Measurements from ENCODE around the gene OR8J1. TPM values are rescaled to one million over a fixed set of nuclear protein-coding genes. Genes with fewer than 3 reads are reported as not detected.

OR8J1 gene
- not detected for total RNA-seq

GRCh38 chr11:56353991-56354390, at the start of gene OR8J1:
OR8J1 (plus strand) TSS chr11:56354291; CDS start chr11:56360247, 5,956 bp downstream.
- H3K27ac ChIP-seq = no peak within 1 kb of the TSS
- H3K27me3 ChIP-seq (replicated peaks; ENCODE audit: insufficient read depth) = no peaks in the 10 kb centered on the region
- TF ChIP-seq CTCF (IDR thresholded peaks at IDR 0.05) (no peak), POLR2AphosphoS5 (IDR thresholded peaks at IDR 0.05) (no peak), POLR2A (IDR thresholded peaks at IDR 0.05) (no peak)
- WGBS = 83% methylated on average over 2 of the region's 2 CpGs
- H3K36me3 ChIP-seq = no peaks in the 10 kb centered on the region
- intact Hi-C loops (cut with DNase I) = no loop called here
- H3K4me3 ChIP-seq = no peak within 1 kb of the TSS
- no peak for DNase-seq (ENCODE audit: low spot score)
- no peaks in the 10 kb centered on the region for H3K4me1 ChIP-seq (replicated peaks)
- H3K9me3 ChIP-seq = no peaks in the 10 kb centered on the region

GRCh38 chr11:56307836-56308235, 46.3 kb upstream of the OR8J1 start:
- Histone ChIP-seq H3K9me3 (no peaks in the 10 kb centered on the region), H3K27ac (no peak overlapping the region), H3K36me3 (no peaks in the 10 kb centered on the region), H3K4me1 (replicated peaks) (no peaks in the 10 kb centered on the region), H3K27me3 (replicated peaks; ENCODE audit: insufficient read depth) (no peaks in the 10 kb centered on the region), H3K4me3 (no peak overlapping the region)
- 95% methylated on average over 3 of the region's 3 CpGs for WGBS
- TF ChIP-seq POLR2A (IDR thresholded peaks at IDR 0.05) (no peak), CTCF (IDR thresholded peaks at IDR 0.05) (no peak), POLR2AphosphoS5 (IDR thresholded peaks at IDR 0.05) (no peak)
- intact Hi-C loops (cut with DNase I) = no loop called here
- no peak for DNase-seq (ENCODE audit: low spot score)

GRCh38 chr11:56314844-56315243, 39.2 kb upstream of the OR8J1 start, which contains the start of gene OR8K3:
OR8K3 (plus strand) TSS chr11:56315144; CDS start chr11:56318307, 3,163 bp downstream.
- H3K27ac ChIP-seq = no peak within 1 kb of the TSS
- H3K36me3 ChIP-seq = no peaks in the 10 kb centered on the region
- no peak for DNase-seq (ENCODE audit: low spot score)
- TF ChIP-seq CTCF (IDR thresholded peaks at IDR 0.05) (no peak), POLR2A (IDR thresholded peaks at IDR 0.05) (no peak), POLR2AphosphoS5 (IDR thresholded peaks at IDR 0.05) (no peak)
- intact Hi-C loops (cut with DNase I) = no loop called here
- H3K4me1 ChIP-seq (replicated peaks) = no peaks in the 10 kb centered on the region
- no peak within 1 kb of the TSS for H3K4me3 ChIP-seq
- no peaks in the 10 kb centered on the region for H3K27me3 ChIP-seq (replicated peaks; ENCODE audit: insufficient read depth)
- no peaks in the 10 kb centered on the region for H3K9me3 ChIP-seq

- H3K27me3 ChIP-seq (replicated peaks; ENCODE audit: insufficient read depth) = no peaks in the 10 kb centered on the region
- H3K4me1 ChIP-seq (replicated peaks) = no peaks in the 10 kb centered on the region
- WGBS = 90% methylated on average over 30 of the region's 34 CpGs
- no peak for DNase-seq (ENCODE audit: low spot score)
- no peak overlapping the region for H3K27ac ChIP-seq
- TF ChIP-seq POLR2A (IDR thresholded peaks at IDR 0.05) (no peak), POLR2AphosphoS5 (IDR thresholded peaks at IDR 0.05) (no peak), CTCF (IDR thresholded peaks at IDR 0.05) (no peak)
- no peak overlapping the region for H3K4me3 ChIP-seq
- no peaks in the 10 kb centered on the region for H3K36me3 ChIP-seq
- no peaks in the 10 kb centered on the region for H3K9me3 ChIP-seq
- intact Hi-C loops (cut with DNase I) = no loop called here
Measured at GRCh38 chr11:56331861-56332491, 22.1 kb upstream of the OR8J1 start.

- H3K4me1 ChIP-seq (replicated peaks) = no peaks in the 10 kb centered on the region
- H3K9me3 ChIP-seq = no peaks in the 10 kb centered on the region
- no peaks in the 10 kb centered on the region for H3K27me3 ChIP-seq (replicated peaks; ENCODE audit: insufficient read depth)
- TF ChIP-seq CTCF (IDR thresholded peaks at IDR 0.05) (no peak), POLR2AphosphoS5 (IDR thresholded peaks at IDR 0.05) (no peak), POLR2A (IDR thresholded peaks at IDR 0.05) (no peak)
- H3K27ac ChIP-seq = no peak overlapping the region
- 60% methylated on average over 3 of the region's 3 CpGs for WGBS
- no peak overlapping the region for H3K4me3 ChIP-seq
- H3K36me3 ChIP-seq = no peaks in the 10 kb centered on the region
- intact Hi-C loops (cut with DNase I) = no loop called here
- DNase-seq (ENCODE audit: low spot score) = no peak
Measured at GRCh38 chr11:56333156-56333555, 20.9 kb upstream of the OR8J1 start.
